Peyer's patch (tissue), 4 donors: ENCODE measurements around the gene TMEM100. TPM values are rescaled to one million over a fixed set of nuclear protein-coding genes. Genes with fewer than 3 reads are reported as not detected.
A peak's percentile ranks its signal among the peaks of the same experiment; 100 is the strongest.

ENCODE experiments used
- DNase-seq, 3 donors: peaks; one replicate each; pipeline ENCODE4 v3.0.0-alpha.2; 2017 to 2019
- H3K27ac ChIP-seq, 4 donors: fragments of 200-600 bp; sonication (generic); one replicate each; pipeline ENCODE4 v1.5.1; 2016 to 2019
- H3K27me3 ChIP-seq, 2 donors: fragments of 200-600 bp; sonication (generic); one replicate each; pipeline ENCODE4 v1.5.1; 2019
- H3K36me3 ChIP-seq, 3 donors: fragments of 200-600 bp; sonication (generic); one replicate each; pipeline ENCODE4 v1.5.1; 2016 to 2019
- H3K4me1 ChIP-seq, 4 donors: fragments of 200-600 bp; sonication (generic); one replicate each; pipeline ENCODE4 v1.5.1; 2016 to 2019
- H3K4me3 ChIP-seq, 4 donors: fragments of 200-600 bp; sonication (generic); 1 replicate in 3 of 4; 2 replicates in 1 of 4; pipeline ENCODE4 v1.5.1; 2016 to 2019; ENCODE audit warnings: mild to moderate bottlenecking in 1 of 4
- H3K9me3 ChIP-seq, 4 donors: fragments of 200-600 bp; sonication (generic); one replicate each; pipeline ENCODE4 v1.5.1; 2016 to 2019; ENCODE audit warnings: mild to moderate bottlenecking in 1 of 4
- POLR2A ChIP-seq, 2 donors: fragments of 450-650 bp; IDR thresholded peaks; one replicate each; pipeline ENCODE4 v1.5.1; 2017; ENCODE audit warnings: antibody characterized with exemption in 2 of 2, mild to moderate bottlenecking in 2 of 2, moderate library complexity in 2 of 2
- total RNA-seq, 4 donors: library from RNA; depleted of rRNA; stranded (reverse); fragments of >200 nt; gene quantifications; one replicate each; pipeline ENCODE4 v1.1.0, GENCODE V29; 2016
- TF ChIP-seq, protein P1 (sequence below), 6 experiments: fragments of 450-650 bp in 4 of 6; fragments of 200-600 bp in 2 of 6; sonication (generic) in 1 of 6; IDR thresholded peaks; one replicate each; pipeline ENCODE4 v1.5.1; 2017 to 2019; ENCODE audit warnings: antibody characterized with exemption in 6 of 6, mild to moderate bottlenecking in 3 of 6, moderate library complexity in 1 of 6

TMEM100 gene
- total RNA-seq, 4 donors from 2014 or later, result 4.4 to 18.2 (median 4.8) TPM

DNA sequence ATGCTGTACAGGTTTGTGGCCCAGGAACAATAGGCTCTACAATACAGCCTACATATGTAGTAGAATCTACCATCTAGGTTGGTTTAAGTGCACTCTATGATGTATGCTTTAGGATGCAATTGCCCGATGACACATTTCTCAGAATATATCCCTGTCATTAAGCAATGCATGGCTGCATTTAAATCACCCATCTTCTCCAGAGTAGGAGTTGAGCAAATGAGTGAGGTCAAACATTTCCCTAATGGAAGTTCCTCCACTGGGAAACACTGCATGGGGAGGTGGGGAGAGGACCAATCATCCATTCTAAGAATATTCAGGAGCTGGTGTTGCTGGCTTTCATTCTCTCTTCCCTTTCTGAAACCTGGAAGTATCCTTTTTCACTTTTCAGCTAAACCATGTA is 26.2 kb upstream of the TMEM100 start:
- no peak for DNase-seq
- H3K36me3 ChIP-seq, result no peaks in the 10 kb centered on the region
- no peaks in the 10 kb centered on the region for H3K9me3 ChIP-seq
- H3K4me3 ChIP-seq, result no peak overlapping the region
- no peak overlapping the region for H3K27ac ChIP-seq
- peaks cover 0 to 16% (median 0%) of the 10 kb centered on the region in 4 donors for H3K4me1 ChIP-seq
- TF ChIP-seq, protein P1, sequence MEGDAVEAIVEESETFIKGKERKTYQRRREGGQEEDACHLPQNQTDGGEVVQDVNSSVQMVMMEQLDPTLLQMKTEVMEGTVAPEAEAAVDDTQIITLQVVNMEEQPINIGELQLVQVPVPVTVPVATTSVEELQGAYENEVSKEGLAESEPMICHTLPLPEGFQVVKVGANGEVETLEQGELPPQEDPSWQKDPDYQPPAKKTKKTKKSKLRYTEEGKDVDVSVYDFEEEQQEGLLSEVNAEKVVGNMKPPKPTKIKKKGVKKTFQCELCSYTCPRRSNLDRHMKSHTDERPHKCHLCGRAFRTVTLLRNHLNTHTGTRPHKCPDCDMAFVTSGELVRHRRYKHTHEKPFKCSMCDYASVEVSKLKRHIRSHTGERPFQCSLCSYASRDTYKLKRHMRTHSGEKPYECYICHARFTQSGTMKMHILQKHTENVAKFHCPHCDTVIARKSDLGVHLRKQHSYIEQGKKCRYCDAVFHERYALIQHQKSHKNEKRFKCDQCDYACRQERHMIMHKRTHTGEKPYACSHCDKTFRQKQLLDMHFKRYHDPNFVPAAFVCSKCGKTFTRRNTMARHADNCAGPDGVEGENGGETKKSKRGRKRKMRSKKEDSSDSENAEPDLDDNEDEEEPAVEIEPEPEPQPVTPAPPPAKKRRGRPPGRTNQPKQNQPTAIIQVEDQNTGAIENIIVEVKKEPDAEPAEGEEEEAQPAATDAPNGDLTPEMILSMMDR (IDR thresholded peaks at IDR 0.05), result no peak
- no peak for TF ChIP-seq POLR2A (IDR thresholded peaks at IDR 0.05)
- H3K27me3 ChIP-seq, result no peaks in the 10 kb centered on the region

DNA sequence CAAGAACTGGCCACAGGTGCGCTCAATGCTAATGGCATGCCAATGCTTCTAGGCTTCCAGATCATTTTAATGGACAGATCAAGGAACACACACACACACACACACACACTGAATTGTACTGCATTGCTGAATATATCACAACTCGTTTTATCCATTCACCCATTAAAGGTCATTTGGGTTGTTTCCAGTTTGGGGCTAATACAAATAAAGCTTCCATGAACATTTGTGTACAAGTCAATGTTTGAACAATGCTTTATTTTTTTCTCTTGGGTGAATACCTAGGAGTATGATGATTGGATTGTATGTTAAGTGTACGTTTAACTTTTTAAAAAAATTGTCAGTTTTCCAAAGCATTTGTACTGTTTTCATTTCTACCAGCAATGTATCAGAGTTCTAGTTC is 24.5 kb upstream of the TMEM100 start:
- H3K4me3 ChIP-seq, result no peak overlapping the region
- H3K27ac ChIP-seq, result no peak overlapping the region
- DNase-seq, result no peak
- no peaks in the 10 kb centered on the region for H3K27me3 ChIP-seq
- no peak for TF ChIP-seq POLR2A (IDR thresholded peaks at IDR 0.05)
- TF ChIP-seq, protein P1 (IDR thresholded peaks at IDR 0.05), result no peak
- H3K9me3 ChIP-seq, result no peaks in the 10 kb centered on the region
- H3K36me3 ChIP-seq, result no peaks in the 10 kb centered on the region
- peaks cover 0 to 8% (median 0%) of the 10 kb centered on the region in 4 donors for H3K4me1 ChIP-seq

DNA sequence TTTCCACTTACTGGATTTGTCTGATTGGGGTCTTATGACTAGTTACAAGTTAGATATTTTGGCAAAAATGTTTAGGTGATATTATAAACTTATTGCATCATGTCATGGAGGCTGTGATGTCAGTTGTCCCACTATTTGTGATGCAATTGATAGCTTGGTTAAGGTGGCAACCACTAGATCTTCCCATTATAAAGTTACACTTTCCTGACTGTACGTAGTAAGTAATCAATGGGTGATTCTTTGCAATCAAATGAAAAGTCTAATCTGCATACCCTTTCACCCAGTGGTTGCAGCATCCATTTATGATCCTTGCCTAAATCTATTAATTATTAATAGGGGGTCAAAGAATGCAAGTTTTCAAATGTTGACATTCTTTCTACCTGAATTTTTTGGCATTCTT is 23.8 kb upstream of the TMEM100 start:
- no peak for DNase-seq
- no peaks in the 10 kb centered on the region for H3K27me3 ChIP-seq
- H3K27ac ChIP-seq, result no peak overlapping the region
- H3K9me3 ChIP-seq, result no peaks in the 10 kb centered on the region
- no peak for TF ChIP-seq POLR2A (IDR thresholded peaks at IDR 0.05)
- TF ChIP-seq, protein P1 (IDR thresholded peaks at IDR 0.05), result no peak
- H3K36me3 ChIP-seq, result no peaks in the 10 kb centered on the region
- H3K4me3 ChIP-seq, result no peak overlapping the region
- peaks cover 0 to under 1% (median 0%) of the 10 kb centered on the region in 4 donors for H3K4me1 ChIP-seq

DNA sequence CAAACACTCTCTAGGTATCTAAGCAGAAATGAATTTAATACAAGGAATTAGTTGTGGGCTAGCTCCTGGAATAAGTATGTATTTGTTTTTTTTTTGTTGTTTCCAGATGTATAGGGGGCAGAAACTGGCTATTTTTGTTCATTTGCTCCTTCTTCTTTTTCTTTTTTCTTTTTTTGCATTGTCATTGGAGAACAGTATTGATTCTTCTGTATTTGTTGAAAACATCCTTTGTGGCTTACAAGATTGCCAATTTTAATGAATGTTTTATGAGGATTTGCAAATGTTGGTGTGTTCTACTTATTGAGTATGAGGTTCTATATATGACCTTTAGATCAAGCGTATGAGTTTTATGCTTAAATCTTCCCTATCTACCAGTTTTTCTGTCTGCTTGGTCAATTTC is 22.6 kb upstream of the TMEM100 start:
- TF ChIP-seq POLR2A (IDR thresholded peaks at IDR 0.05), result no peak
- TF ChIP-seq, protein P1 (IDR thresholded peaks at IDR 0.05), result no peak
- DNase-seq, result no peak
- Histone ChIP-seq H3K36me3 (no peaks in the 10 kb centered on the region), H3K27me3 (no peaks in the 10 kb centered on the region), H3K9me3 (no peaks in the 10 kb centered on the region), H3K4me3 (no peak overlapping the region), H3K27ac (no peak overlapping the region), H3K4me1 (no peaks in the 10 kb centered on the region)

DNA sequence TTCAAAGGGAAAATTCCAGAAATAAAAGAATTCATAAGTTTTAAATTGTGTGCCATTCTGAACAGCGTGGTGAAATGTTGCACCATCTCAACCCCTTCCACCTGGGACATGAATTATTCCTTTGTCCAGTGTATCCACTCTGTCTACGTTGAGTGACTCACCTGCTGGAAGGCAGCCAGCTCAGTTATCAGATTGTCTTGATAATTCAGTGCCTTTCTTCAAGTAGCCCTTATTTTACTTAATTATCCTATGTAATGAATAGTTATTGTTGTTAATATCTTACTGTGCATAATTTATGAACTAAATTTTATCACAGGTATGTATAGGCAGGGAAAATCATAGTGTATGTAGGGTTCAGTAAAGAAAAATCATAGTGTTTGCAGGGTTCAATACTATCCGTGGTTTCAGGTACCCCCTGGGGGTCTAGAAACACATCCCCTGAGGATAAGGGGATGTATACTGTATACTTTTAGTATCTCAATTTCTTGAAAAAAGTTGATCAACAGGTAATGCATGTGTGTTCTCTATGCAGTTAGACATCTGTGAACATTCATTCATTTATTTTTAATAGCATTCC is 20.5 kb upstream of the TMEM100 start:
- H3K27ac ChIP-seq, result no peak overlapping the region
- TF ChIP-seq, protein P1 (IDR thresholded peaks at IDR 0.05), result no peak
- TF ChIP-seq POLR2A (IDR thresholded peaks at IDR 0.05), result no peak

More for the DNA sequence above, 20.5 kb upstream of the TMEM100 start:
- H3K36me3 ChIP-seq, result no peaks in the 10 kb centered on the region
- H3K4me1 ChIP-seq, result no peaks in the 10 kb centered on the region
- H3K9me3 ChIP-seq, result no peaks in the 10 kb centered on the region
- H3K27me3 ChIP-seq, result no peaks in the 10 kb centered on the region
- DNase-seq, result peak in 2 of 3 donors; percentile 71 to 92
- no peak overlapping the region for H3K4me3 ChIP-seq
